HG02759 (cell line): Measurements from ENCODE around the gene SATL1.
"Not testable (repeated sequence)": the region's sequence is repeated elsewhere in the genome, so short reads cannot be mapped to it uniquely, and the experiment has no call there.

Source experiments
- ATAC-seq: cut with Tn5 transposase; IDR thresholded peaks from one replicate; pipeline ENCODE4 v1.9.1; 2021; ENCODE audit warnings: mild to moderate bottlenecking, moderate library complexity; ENCODE audit not compliant: unreplicated experiment

The SATL1 gene

GRCh38 chrX:85243761-85244449, at the start of gene SATL1, which contains the start of gene ZNF711:
SATL1 (minus strand) TSS chrX:85243779; CDS start chrX:85108968, 134,811 bp downstream.
ZNF711 (plus strand) TSS chrX:85243991; CDS start chrX:85247573, 3,582 bp downstream.
- peak; percentile 82 for ATAC-seq

GRCh38 chrX:85288992-85289723, 45.6 kb upstream of the SATL1 start:
- ATAC-seq, result no peak

GRCh38 chrX:85285286-85285685, 41.7 kb upstream of the SATL1 start:
- not testable (repeated sequence) for ATAC-seq

- peak; percentile 48 for ATAC-seq
Observed at GRCh38 chrX:85244450-85245211, 1.1 kb upstream of the SATL1 start.

- no peak for ATAC-seq
Observed at GRCh38 chrX:85243155-85243554, 424 bp downstream of the SATL1 start.

- no peak for ATAC-seq
Observed at GRCh38 chrX:85223359-85223758, 20.2 kb downstream of the SATL1 start.

- no peak for ATAC-seq
Observed at GRCh38 chrX:85221361-85221760, 22.2 kb downstream of the SATL1 start.

- no peak for ATAC-seq
Observed at GRCh38 chrX:85215946-85216345, 27.6 kb downstream of the SATL1 start.

- ATAC-seq, result no peak
Observed at GRCh38 chrX:85213792-85214530, 29.6 kb downstream of the SATL1 start.

GRCh38 chrX:85203461-85203970, 40.1 kb downstream of the SATL1 start:
- no peak for ATAC-seq

- no peak for ATAC-seq
Observed at GRCh38 chrX:85196319-85196718, 47.3 kb downstream of the SATL1 start.

- no peak for ATAC-seq
Observed at GRCh38 chrX:85159644-85160043, 83.9 kb downstream of the SATL1 start.

GRCh38 chrX:85140964-85141363, 102.6 kb downstream of the SATL1 start:
- peak; percentile 94 for ATAC-seq

- no peak for ATAC-seq
Observed at GRCh38 chrX:85139422-85139821, 104.2 kb downstream of the SATL1 start.

- no peak for ATAC-seq
Observed at GRCh38 chrX:85136409-85136808, 107.2 kb downstream of the SATL1 start.

GRCh38 chrX:85115252-85115651, 128.3 kb downstream of the SATL1 start:
- ATAC-seq, result no peak

GRCh38 chrX:85114776-85115175, 128.8 kb downstream of the SATL1 start:
- ATAC-seq, result no peak

GRCh38 chrX:85114171-85114570, 129.4 kb downstream of the SATL1 start:
- ATAC-seq, result no peak

- no peak for ATAC-seq
Observed at GRCh38 chrX:85113746-85114145, 129.8 kb downstream of the SATL1 start.

- ATAC-seq, result no peak
Observed at GRCh38 chrX:85112293-85112692, 131.3 kb downstream of the SATL1 start.

GRCh38 chrX:85111347-85111746, 132.2 kb downstream of the SATL1 start:
- ATAC-seq, result no peak
